HFF-Myc (cell line): Measurements from ENCODE around the gene GRIN3A.

ENCODE experiments used
- DNase-seq: peaks from one replicate; pipeline ENCODE4 v3.0.0-alpha.2; 2011; ENCODE audit warnings: low read depth; ENCODE audit errors: extremely low read depth
- H3K4me3 ChIP-seq: replicated peaks from 2 replicates; pipeline ENCODE4 v1.5.1; 2011; ENCODE audit warnings: low read depth, mild to moderate bottlenecking, control low read depth, low read length
- TF ChIP-seq, protein P1 (sequence below): IDR thresholded peaks from 2 replicates; pipeline ENCODE4 v1.5.1; 2012; ENCODE audit warnings: mild to moderate bottlenecking, low read depth, low read length, control low read depth; ENCODE audit errors: missing control alignments

GRIN3A gene

DNA sequence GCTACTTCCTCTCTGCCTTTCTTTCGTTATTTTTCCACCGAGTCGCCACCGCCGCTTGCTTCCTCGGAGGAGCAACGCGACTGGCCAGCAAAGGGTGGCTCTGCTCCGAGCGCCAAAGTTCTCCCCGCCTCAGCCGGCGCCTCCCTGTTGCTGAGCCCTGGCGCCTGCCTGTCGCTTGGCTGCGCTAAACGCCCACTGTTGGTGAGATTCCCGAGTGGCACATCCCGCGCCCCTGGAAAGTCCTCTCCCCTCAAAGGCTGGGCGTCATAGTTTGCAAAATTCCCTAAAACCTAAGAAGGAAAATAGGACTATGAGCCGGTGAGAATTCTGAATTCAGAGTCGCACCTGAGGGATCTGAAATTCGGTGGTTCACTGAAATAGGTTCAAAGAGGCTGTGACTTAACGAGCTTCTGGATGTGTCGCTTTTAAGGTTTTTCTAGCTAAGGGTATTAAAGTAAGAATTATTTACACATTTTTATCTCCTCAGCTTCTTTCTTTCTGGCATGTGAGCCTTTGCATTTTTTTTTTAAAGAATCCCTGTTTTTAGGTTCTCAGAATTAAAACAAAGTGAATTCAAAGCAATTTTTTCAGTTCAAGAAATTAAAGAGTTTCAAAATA, at the start of gene GRIN3A:
GRIN3A (minus strand) TSS at position 82 of the 618 bp plus-strand sequence. CDS start 668 bp downstream, outside the sequence.
- H3K4me3 ChIP-seq = no peak within 1 kb of the TSS
- TF ChIP-seq, protein P1, sequence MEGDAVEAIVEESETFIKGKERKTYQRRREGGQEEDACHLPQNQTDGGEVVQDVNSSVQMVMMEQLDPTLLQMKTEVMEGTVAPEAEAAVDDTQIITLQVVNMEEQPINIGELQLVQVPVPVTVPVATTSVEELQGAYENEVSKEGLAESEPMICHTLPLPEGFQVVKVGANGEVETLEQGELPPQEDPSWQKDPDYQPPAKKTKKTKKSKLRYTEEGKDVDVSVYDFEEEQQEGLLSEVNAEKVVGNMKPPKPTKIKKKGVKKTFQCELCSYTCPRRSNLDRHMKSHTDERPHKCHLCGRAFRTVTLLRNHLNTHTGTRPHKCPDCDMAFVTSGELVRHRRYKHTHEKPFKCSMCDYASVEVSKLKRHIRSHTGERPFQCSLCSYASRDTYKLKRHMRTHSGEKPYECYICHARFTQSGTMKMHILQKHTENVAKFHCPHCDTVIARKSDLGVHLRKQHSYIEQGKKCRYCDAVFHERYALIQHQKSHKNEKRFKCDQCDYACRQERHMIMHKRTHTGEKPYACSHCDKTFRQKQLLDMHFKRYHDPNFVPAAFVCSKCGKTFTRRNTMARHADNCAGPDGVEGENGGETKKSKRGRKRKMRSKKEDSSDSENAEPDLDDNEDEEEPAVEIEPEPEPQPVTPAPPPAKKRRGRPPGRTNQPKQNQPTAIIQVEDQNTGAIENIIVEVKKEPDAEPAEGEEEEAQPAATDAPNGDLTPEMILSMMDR = no peak
- DNase-seq = no peak

DNA sequence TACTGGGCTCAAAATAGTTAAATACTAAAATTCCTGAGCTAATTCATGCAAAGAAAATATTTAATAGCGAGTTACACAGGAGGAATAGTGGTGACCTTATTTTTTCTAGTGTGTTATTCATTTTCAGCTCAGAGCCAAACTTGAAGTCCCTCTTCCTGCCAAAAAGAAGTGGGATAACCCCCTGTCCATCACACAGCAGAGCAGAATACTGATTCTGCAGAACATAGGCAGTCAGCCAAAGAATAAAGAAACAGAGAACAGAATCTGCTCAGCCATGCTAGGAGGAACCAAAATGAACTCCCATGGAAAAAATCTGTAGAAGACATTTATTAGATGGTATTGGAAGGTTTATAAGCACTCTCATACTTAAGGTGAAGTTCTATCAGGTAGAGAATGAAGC, 49.4 kb upstream of the GRIN3A start:
- no peak overlapping the region for H3K4me3 ChIP-seq
- TF ChIP-seq, protein P1 = no peak
- no peak for DNase-seq

DNA sequence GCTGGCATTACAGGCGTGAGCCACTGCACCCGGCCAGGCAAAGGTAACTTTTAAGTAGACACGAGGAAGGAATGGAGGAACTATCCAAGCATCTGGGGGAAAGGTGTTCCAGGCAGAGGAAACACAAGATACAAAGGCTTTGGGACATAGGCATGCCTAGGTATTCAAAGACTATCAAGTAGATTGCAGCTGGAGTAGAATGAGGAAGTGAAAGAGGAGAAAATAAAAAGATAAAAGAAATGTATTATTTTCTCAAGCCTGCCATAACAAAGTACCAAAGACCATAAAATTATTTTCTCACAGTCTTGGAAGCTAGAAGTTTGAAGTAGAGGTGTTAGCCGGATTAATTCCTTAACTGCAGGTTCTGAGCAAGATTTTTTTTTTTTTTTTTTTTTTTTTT, 39.9 kb upstream of the GRIN3A start:
- TF ChIP-seq, protein P1 = no peak
- H3K4me3 ChIP-seq = no peak overlapping the region
- no peak for DNase-seq

- TF ChIP-seq, protein P1 = no peak
- no peak for DNase-seq
- no peak overlapping the region for H3K4me3 ChIP-seq
Observed at GRCh38 chr9:101764472-101764871, 26.0 kb upstream of the GRIN3A start.

- H3K4me3 ChIP-seq = no peak overlapping the region
- TF ChIP-seq, protein P1 = no peak
- DNase-seq = no peak
Observed at GRCh38 chr9:101758304-101758930, 20.0 kb upstream of the GRIN3A start.

DNA sequence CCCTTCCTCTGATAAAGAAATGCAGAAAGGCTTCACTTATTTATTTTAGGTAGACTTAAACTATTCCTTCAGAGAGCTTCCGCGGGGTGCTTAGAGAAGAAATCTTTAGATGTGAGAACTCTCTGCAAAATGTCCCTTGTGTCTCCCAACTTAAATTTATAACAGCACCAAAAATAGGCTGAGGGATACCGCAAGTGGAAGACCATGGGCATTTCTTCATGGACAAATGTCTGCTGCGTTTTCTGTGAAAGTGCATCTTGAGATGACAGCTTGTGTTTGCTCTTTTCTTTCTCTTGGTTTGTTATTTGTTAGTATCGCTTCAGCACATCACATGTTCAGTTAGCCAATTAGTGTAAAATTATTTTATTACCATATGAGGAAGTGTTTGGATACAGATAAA, 15.3 kb upstream of the GRIN3A start:
- no peak overlapping the region for H3K4me3 ChIP-seq
- TF ChIP-seq, protein P1 = no peak
- DNase-seq = no peak

DNA sequence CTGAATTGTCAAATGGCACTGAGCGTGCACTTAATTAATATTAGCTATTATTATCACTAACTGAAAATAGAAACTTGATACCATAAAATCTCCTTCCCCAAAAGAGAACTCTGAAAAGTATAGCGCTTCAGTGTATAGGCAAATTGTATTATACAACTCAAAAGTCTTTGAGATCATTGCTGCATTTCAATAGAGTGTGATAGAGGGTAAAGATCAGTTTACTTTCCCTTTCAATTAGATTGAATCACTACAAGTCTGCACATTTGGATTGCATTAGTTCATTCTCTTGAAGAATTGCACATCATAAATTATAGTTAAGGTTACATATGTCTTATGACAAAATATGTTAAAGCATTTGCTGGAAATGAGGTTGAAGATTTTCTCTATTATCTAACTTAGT, 13.4 kb upstream of the GRIN3A start:
- no peak for DNase-seq
- no peak overlapping the region for H3K4me3 ChIP-seq
- TF ChIP-seq, protein P1 = no peak
